Left lung (tissue), 10 donors: Measurements from ENCODE around the gene GPR84. TPM values are rescaled to one million over a fixed set of nuclear protein-coding genes. Genes with fewer than 3 reads are reported as not detected.

ENCODE experiments used
- ATAC-seq: fragments of 200-7000 bp; cut with Tn5 transposase; one replicate; pipeline ENCODE4 v1.9.1; 2020; ENCODE audit warnings: moderate library complexity
- DNase-seq, 4 donors: peaks; one replicate each; pipeline ENCODE4 v3.0.0-alpha.2; 2013 to 2020
- H3K27ac ChIP-seq, 2 donors: fragments of 200-600 bp; sonication (generic) in 1 of 2; one replicate each; pipeline versions ENCODE4 v1.5.0 to v1.8.0; 2020 to 2021
- H3K27me3 ChIP-seq, 2 donors: fragments of 200-600 bp; sonication (generic) in 1 of 2; one replicate each; pipeline versions ENCODE4 v1.5.0 to v1.8.0; 2020 to 2021
- H3K36me3 ChIP-seq, 2 donors: fragments of 200-600 bp; sonication (generic) in 1 of 2; one replicate each; pipeline versions ENCODE4 v1.5.0 to v1.8.0; 2020 to 2021
- H3K4me1 ChIP-seq, 2 donors: fragments of 200-600 bp; one replicate each; pipeline ENCODE4 v1.8.0; 2021
- H3K4me3 ChIP-seq, 2 donors: fragments of 200-600 bp; sonication (generic) in 1 of 2; one replicate each; pipeline versions ENCODE4 v1.5.0 to v1.8.0; 2020 to 2021; ENCODE audit warnings: mild to moderate bottlenecking in 1 of 2
- H3K9me3 ChIP-seq, 2 donors: fragments of 200-600 bp; sonication (generic) in 1 of 2; one replicate each; pipeline versions ENCODE4 v1.5.0 to v1.8.0; 2020 to 2021
- intact Hi-C, 2 donors: fragments of 100-400 bp; cut with DNase I; formaldehyde crosslinking; loops; one replicate each; pipeline versions ENCODE4 v1.11.2 to v1.14.2; 2022
- polyA plus RNA-seq, 6 donors: library from polyadenylated mRNA; unstranded; fragments of 120-200 nt; gene quantifications; one replicate each; pipeline ENCODE4 v1.2.1, GENCODE V29; 2013; ENCODE audit not compliant: insufficient read length in 6 of 6
- total RNA-seq, 2 donors: library from RNA; stranded (reverse); fragmentation: NEBNext Ultra II Directional; extraction: Animal tissue kit (Norgen Biotek cat#: 25700); gene quantifications; one replicate each; pipeline ENCODE4 v1.2.1, GENCODE V29; 2021
- TF ChIP-seq, protein P1 (sequence below), 2 donors: fragments of 200-600 bp; sonication (generic) in 1 of 2; IDR thresholded peaks; one replicate each; pipeline versions ENCODE4 v1.5.0 to v1.8.0; 2021; ENCODE audit warnings: antibody characterized with exemption in 2 of 2
- donor health status: DM: no; HTN: yes; CAD: no.
- donor health status: DM: no; HTN: no; CAD: no.

GPR84 gene
- total and polyA plus RNA-seq, 8 donors: 0.23 to 10.3 (median 0.41) TPM; not detected in 1

DNA sequence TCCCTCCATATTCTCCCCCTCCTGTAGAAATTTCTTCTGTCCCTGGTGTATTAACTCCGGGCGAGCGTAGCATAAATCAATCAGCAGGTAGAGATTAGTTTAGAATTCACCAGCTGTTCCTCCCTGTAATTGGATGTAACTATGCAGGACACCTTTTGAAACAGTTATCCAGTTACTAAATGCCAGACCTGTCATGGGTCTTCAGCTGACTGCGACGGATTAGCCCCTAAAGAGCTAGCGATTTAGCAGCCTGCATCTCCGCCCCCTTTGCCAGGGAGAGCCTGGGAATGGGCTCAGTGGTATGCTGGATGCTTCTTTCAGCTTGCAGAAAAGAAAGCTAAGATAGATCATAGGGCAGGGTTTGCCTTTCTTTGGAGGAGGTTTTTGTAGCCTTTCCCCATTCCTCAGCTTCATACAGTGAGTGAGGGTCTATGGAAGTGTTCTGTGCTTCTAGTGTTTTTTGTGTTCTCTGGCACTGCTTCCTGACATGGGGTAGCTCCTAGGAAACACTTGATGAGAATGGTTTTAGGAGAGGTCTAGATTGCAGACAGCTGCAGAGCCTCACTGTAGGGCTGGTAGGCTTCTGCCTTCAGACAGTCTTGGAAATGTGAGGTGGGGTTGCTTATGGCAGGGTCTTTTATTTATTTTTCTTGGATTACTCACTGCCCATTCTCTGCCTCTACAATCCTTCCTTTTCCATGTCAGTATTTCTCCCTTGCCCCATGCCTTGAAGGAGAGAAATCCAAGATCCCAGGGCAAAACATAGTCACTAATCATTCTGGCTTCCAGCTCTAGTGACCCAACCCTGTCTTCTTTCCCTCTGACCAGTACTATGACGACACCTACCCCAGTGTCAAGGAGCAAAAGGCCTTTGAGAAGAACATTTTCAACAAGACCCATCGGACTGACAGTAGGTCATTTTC is 22.6 kb downstream of the GPR84 start:
- TF ChIP-seq, protein P1, sequence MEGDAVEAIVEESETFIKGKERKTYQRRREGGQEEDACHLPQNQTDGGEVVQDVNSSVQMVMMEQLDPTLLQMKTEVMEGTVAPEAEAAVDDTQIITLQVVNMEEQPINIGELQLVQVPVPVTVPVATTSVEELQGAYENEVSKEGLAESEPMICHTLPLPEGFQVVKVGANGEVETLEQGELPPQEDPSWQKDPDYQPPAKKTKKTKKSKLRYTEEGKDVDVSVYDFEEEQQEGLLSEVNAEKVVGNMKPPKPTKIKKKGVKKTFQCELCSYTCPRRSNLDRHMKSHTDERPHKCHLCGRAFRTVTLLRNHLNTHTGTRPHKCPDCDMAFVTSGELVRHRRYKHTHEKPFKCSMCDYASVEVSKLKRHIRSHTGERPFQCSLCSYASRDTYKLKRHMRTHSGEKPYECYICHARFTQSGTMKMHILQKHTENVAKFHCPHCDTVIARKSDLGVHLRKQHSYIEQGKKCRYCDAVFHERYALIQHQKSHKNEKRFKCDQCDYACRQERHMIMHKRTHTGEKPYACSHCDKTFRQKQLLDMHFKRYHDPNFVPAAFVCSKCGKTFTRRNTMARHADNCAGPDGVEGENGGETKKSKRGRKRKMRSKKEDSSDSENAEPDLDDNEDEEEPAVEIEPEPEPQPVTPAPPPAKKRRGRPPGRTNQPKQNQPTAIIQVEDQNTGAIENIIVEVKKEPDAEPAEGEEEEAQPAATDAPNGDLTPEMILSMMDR (IDR thresholded peaks at IDR 0.05): no peak
- H3K27me3 ChIP-seq: no peaks in the 10 kb centered on the region
- DNase-seq (no peak), ATAC-seq (no peak)
- intact Hi-C loops: no loop called here
- H3K4me3 ChIP-seq: no peak overlapping the region
- peaks cover 22 to 31% of the 10 kb centered on the region in 2 donors for H3K4me1 ChIP-seq
- no peaks in the 10 kb centered on the region for H3K9me3 ChIP-seq
- no peak overlapping the region for H3K27ac ChIP-seq
- peaks cover 11 to 66% of the 10 kb centered on the region in 2 donors for H3K36me3 ChIP-seq

DNA sequence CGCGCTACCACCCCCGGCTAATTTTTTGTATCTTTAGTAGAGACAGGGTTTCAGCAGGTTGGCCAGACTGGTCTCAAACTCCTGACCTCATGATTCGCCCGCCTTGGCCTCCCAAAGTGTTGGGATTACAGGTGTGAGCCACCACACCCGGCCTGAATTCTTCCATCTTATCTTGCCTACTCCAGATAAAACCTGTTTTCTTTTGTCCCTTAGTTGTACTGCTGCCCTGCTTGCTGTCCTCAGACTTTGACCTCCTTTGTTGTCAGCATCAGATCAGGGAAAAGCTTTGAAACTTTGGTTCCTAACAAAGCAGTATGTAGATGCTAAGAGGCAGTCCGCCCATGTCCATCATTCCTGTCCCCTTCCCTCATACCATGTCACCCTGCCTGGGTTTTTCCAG is 23.4 kb downstream of the GPR84 start:
- H3K9me3 ChIP-seq: no peaks in the 10 kb centered on the region
- H3K27ac ChIP-seq: no peak overlapping the region
- H3K36me3 ChIP-seq: peaks cover 11 to 58% of the 10 kb centered on the region in 2 donors
- no peak for DNase-seq
- intact Hi-C loops: no loop called here
- no peak for ATAC-seq
- TF ChIP-seq, protein P1 (IDR thresholded peaks at IDR 0.05): no peak
- peaks cover 23 to 38% of the 10 kb centered on the region in 2 donors for H3K4me1 ChIP-seq
- no peaks in the 10 kb centered on the region for H3K27me3 ChIP-seq
- H3K4me3 ChIP-seq: no peak overlapping the region

DNA sequence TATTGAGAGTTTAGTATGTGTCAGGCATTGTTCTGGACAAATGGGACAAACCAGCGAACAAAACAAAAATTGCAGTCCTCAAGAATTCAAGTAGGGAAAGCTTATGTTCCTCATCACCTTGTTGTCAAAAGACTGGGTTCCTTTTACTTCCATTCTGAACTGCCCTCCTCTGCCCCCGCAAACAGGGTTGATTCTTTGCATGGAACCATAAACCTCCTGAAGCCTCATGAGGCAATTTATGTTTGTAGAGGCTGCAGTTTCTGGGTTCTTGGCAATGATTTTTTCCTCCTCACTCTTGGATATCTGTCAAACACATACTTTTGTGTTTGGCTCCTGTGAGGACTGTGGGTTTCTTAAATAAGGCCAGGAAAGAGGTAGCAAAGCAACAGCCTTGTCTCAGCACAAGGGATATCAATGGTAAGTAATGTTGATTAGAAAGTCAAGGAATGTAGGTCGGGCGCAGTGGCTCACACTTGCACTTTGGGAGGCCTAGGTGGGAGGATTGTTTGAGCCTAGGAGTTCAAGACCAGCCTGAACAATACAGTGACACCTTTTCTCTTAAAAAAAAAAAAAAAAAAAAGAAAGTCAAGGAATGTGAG is 25.5 kb downstream of the GPR84 start:
- DNase-seq (no peak), ATAC-seq (no peak)
- H3K27me3 ChIP-seq: no peaks in the 10 kb centered on the region
- H3K4me1 ChIP-seq: peaks cover 27 to 56% of the 10 kb centered on the region in 2 donors
- TF ChIP-seq, protein P1 (IDR thresholded peaks at IDR 0.05): no peak
- no peaks in the 10 kb centered on the region for H3K9me3 ChIP-seq
- H3K36me3 ChIP-seq: peaks cover 6 to 37% of the 10 kb centered on the region in 2 donors
- H3K27ac ChIP-seq: no peak overlapping the region
- intact Hi-C loops: no loop called here
- H3K4me3 ChIP-seq: no peak overlapping the region

DNA sequence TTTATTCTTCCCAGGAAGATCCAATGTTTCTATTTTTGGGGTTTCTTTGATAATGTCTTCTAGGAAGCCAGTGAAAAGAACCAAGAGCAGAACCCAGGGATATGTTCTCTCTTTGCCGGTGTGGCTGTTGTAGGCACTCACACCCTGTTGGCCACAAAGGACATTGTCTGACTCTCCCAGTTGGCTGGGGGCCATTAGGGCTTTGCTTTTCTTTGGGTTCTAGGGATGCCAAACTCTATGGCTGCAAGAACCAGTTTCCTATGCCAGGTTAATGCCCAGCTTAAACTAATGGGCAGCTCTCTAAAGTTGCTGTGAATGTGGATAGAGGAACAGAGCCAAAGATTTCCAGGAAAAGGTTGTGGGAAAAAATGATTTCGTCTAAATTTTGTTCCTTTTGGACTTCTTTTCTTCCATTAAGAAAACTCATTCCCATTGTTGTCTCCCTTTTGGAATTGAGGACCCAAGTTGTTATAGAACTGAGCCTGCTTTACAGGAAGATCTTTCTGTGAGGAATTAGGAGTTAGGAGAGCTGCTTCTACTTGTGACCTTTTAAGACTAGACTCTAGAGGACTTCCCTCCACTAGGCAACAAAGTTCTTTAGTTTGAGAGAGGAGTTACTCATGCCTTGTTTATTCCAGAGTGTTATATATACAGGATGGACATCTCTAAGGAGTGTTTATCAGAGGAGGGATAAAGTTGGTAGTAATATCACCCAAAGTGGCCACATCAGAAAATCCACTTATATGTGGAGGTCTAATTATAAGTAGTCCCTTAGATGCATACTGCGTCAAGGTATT is 26.2 kb downstream of the GPR84 start:
- peak; percentile 60 for ATAC-seq
- intact Hi-C loops: no loop called here
- no peak overlapping the region for H3K4me3 ChIP-seq
- TF ChIP-seq, protein P1 (IDR thresholded peaks at IDR 0.05): no peak
- H3K4me1 ChIP-seq: peaks cover 27 to 56% of the 10 kb centered on the region in 2 donors
- no peak for DNase-seq
- no peaks in the 10 kb centered on the region for H3K9me3 ChIP-seq
- H3K27ac ChIP-seq: peak overlapping the region; percentile 38 to 56
- no peaks in the 10 kb centered on the region for H3K27me3 ChIP-seq
- peaks cover 6 to 30% of the 10 kb centered on the region in 2 donors for H3K36me3 ChIP-seq
